ENCODE measurements around the gene NNMT. TPM values are rescaled to one million over a fixed set of nuclear protein-coding genes. Genes with fewer than 3 reads are reported as not detected.

The NNMT gene
- total and polyA plus RNA-seq, 10 donors = 131 to 324 (median 229) TPM

GRCh38 chr11:114298710-114299109 is 2.5 kb downstream of the NNMT start:
- Histone ChIP-seq H3K27me3 (replicated peaks in 1 of 7) (peaks cover 0 to 7% (median 0%) of the 10 kb centered on the region in 7 donors), H3K9me3 (peaks cover 0 to 18% (median 5%) of the 10 kb centered on the region in 8 donors), H3K27ac (peak overlapping the region in 6 of 8 donors; percentile 80 to 90 (median 86)), H3K4me3 (peak overlapping the region; percentile 24 to 67 (median 38)), H3K4me1 (peaks cover 0 to 21% (median 1%) of the 10 kb centered on the region in 6 donors), H3K36me3 (peaks cover 0 to 15% (median 0%) of the 10 kb centered on the region in 6 donors)
- intact Hi-C loops (cut with DNase I; ENCODE audit: low total_unique reads) = no loop called here
- no peak for DNase-seq
- WGBS, 5 donors = 66 to 79% (median 75%) methylated on average over 2 of the region's 2 CpGs
- no peak for TF ChIP-seq POLR2AphosphoS5 (IDR thresholded peaks at IDR 0.05)
- no peak for TF ChIP-seq POLR2A (IDR thresholded peaks at IDR 0.05)
- TF ChIP-seq, protein P1, sequence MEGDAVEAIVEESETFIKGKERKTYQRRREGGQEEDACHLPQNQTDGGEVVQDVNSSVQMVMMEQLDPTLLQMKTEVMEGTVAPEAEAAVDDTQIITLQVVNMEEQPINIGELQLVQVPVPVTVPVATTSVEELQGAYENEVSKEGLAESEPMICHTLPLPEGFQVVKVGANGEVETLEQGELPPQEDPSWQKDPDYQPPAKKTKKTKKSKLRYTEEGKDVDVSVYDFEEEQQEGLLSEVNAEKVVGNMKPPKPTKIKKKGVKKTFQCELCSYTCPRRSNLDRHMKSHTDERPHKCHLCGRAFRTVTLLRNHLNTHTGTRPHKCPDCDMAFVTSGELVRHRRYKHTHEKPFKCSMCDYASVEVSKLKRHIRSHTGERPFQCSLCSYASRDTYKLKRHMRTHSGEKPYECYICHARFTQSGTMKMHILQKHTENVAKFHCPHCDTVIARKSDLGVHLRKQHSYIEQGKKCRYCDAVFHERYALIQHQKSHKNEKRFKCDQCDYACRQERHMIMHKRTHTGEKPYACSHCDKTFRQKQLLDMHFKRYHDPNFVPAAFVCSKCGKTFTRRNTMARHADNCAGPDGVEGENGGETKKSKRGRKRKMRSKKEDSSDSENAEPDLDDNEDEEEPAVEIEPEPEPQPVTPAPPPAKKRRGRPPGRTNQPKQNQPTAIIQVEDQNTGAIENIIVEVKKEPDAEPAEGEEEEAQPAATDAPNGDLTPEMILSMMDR (IDR thresholded peaks at IDR 0.05 in 8 of 11, conservative IDR thresholded peaks at IDR 0.05 in 3 of 11) = no peak

DNA sequence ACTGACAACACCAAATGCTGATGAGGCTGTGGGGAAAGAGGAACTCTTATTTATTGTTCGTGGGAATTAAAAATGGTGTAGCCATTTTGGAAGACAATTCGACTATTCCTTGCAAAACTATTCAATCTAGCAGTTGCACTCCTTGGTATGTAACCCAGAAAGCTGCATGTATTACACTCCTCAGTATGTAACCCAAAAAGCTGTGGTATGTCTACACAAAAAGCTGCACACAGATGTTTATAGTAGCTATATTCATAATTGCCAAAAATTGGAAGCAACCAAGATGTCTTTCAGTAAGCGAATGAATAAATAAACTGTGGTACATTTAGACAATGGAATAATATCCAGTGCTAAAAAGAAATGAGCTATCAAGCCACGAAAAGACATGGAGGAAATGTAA is 4.9 kb downstream of the NNMT start:
- intact Hi-C loops (cut with DNase I; ENCODE audit: low total_unique reads) = no loop called here
- no peak for DNase-seq
- H3K36me3 ChIP-seq = peaks cover 0 to 21% (median 0%) of the 10 kb centered on the region in 6 donors
- peaks cover 0 to 18% (median 5%) of the 10 kb centered on the region in 8 donors for H3K9me3 ChIP-seq
- H3K4me3 ChIP-seq = peak overlapping the region in 6 of 8 donors; percentile 6 to 67 (median 36)
- H3K27me3 ChIP-seq (replicated peaks in 1 of 7) = no peaks in the 10 kb centered on the region
- peaks cover 0 to 16% (median 2%) of the 10 kb centered on the region in 6 donors for H3K4me1 ChIP-seq
- peak overlapping the region in 1 of 8 donors; percentile 88 for H3K27ac ChIP-seq
- TF ChIP-seq POLR2AphosphoS5 (IDR thresholded peaks at IDR 0.05) = no peak
- no peak for TF ChIP-seq POLR2A (IDR thresholded peaks at IDR 0.05)
- 82 to 90% (median 89%) methylated on average over 4 of the region's 4 CpGs for WGBS, 5 donors

- H3K4me3 ChIP-seq = peak overlapping the region in 2 of 8 donors; percentile 4 to 67
These were observed 5.7 kb downstream of the NNMT start for GRCh38 chr11:114301927-114302326.

GRCh38 chr11:114302663-114303062 is 6.5 kb downstream of the NNMT start:
- Histone ChIP-seq H3K27ac (peak overlapping the region in 1 of 8 donors; percentile 42), H3K4me3 (peak overlapping the region in 1 of 8 donors; percentile 67), H3K4me1 (peaks cover 0 to 27% (median 8%) of the 10 kb centered on the region in 6 donors), H3K36me3 (peaks cover 0 to 21% (median 0%) of the 10 kb centered on the region in 6 donors), H3K27me3 (replicated peaks in 1 of 7) (peaks cover 0 to 5% (median 0%) of the 10 kb centered on the region in 7 donors), H3K9me3 (peaks cover 0 to 18% (median 5%) of the 10 kb centered on the region in 8 donors)
- no peak for DNase-seq
- no peak for TF ChIP-seq POLR2AphosphoS5 (IDR thresholded peaks at IDR 0.05)
- intact Hi-C loops (cut with DNase I; ENCODE audit: low total_unique reads) = no loop called here
- WGBS, 5 donors = 40 to 65% (median 46%) methylated on average over 1 of the region's 1 CpG

More at GRCh38 chr11:114301927-114302326, 5.7 kb downstream of the NNMT start:
- H3K27ac ChIP-seq = peak overlapping the region in 1 of 8 donors; percentile 2
- H3K27me3 ChIP-seq (replicated peaks in 1 of 7) = no peaks in the 10 kb centered on the region
- H3K9me3 ChIP-seq = peaks cover 0 to 18% (median 5%) of the 10 kb centered on the region in 8 donors
- H3K36me3 ChIP-seq = peaks cover 0 to 21% (median 0%) of the 10 kb centered on the region in 6 donors
- TF ChIP-seq POLR2AphosphoS5 (IDR thresholded peaks at IDR 0.05) (no peak), POLR2A (IDR thresholded peaks at IDR 0.05) (no peak)
- TF ChIP-seq, protein P1 (IDR thresholded peaks at IDR 0.05 in 8 of 11, conservative IDR thresholded peaks at IDR 0.05 in 3 of 11) = no peak
- H3K4me1 ChIP-seq = peaks cover 0 to 20% (median 4%) of the 10 kb centered on the region in 6 donors
- intact Hi-C loops (cut with DNase I; ENCODE audit: low total_unique reads) = no loop called here
- DNase-seq = no peak

DNA sequence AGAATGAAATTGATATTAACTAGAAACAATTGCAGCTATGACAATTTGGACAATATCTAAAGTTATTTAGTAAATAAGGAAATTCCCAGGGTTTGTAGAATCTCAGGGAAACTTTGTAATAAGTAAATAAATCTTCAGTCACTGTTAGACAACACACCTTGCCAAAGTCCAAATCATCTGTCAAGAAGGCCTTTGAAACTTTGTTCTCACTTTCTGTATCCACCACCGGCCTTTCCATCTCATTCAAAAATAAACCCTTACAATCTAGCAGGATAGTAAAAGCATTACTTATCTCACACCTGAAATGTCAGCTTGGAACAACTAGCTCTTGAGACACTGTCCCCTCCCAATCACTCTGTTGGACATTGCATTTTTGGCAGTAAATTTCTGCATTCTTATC is 7.9 kb downstream of the NNMT start:
- no peak for DNase-seq
- WGBS, 5 donors = 82 to 92% (median 88%) methylated on average over 1 of the region's 1 CpG
- Histone ChIP-seq H3K9me3 (peaks cover 0 to 18% (median 5%) of the 10 kb centered on the region in 8 donors), H3K36me3 (peaks cover 0 to 21% (median 0%) of the 10 kb centered on the region in 6 donors), H3K4me3 (peak overlapping the region in 1 of 8 donors; percentile 43), H3K4me1 (peaks cover 0 to 41% (median 16%) of the 10 kb centered on the region in 6 donors), H3K27me3 (replicated peaks in 1 of 7) (peaks cover 0 to 17% (median 0%) of the 10 kb centered on the region in 7 donors), H3K27ac (peak overlapping the region in 3 of 8 donors; percentile 2 to 42 (median 29))
- intact Hi-C loops (cut with DNase I; ENCODE audit: low total_unique reads) = no loop called here
- no peak for TF ChIP-seq POLR2A (IDR thresholded peaks at IDR 0.05)
- TF ChIP-seq, protein P1 (IDR thresholded peaks at IDR 0.05 in 8 of 11, conservative IDR thresholded peaks at IDR 0.05 in 3 of 11) = no peak
- no peak for TF ChIP-seq POLR2AphosphoS5 (IDR thresholded peaks at IDR 0.05)

Data from spleen (tissue), 11 donors.